GM12878 (cell line): ENCODE data around the gene MAVS. TPM values are rescaled to one million over a fixed set of nuclear protein-coding genes. Genes with fewer than 3 reads are reported as not detected.

Source experiments
- ATAC-seq: fragments of 200-7000 bp; cut with Tn5 transposase; 3 replicates; pipeline ENCODE4 v1.9.1; 2020; ENCODE audit warnings: mild to moderate bottlenecking, moderate library complexity
- BruUV-seq: library from RNA; stranded (reverse); fragments of 400-500 nt; replicated peaks from 2 replicates; lab custom pipeline; 2021; lab: Mats Ljungman, UMichigan
- CTCF ChIA-PET: fragments of 300-600 bp; sonication (Branson Sonifier 250); formaldehyde crosslinking; extraction: SDS; loops from one replicate; lab custom pipeline; 2021; ENCODE audit warnings: inconsistent platforms; lab: Yijun Ruan, JAX
- POLR2A ChIA-PET: fragments of 350-600 bp; formaldehyde crosslinking; extraction: SDS; loops from one replicate; lab custom pipeline; 2021; ENCODE audit warnings: inconsistent platforms; lab: Charles Lee
- RAD21 ChIA-PET: fragments of 300-600 bp; sonication (Branson Sonifier 250); formaldehyde crosslinking; loops from one replicate; lab custom pipeline; 2023; ENCODE audit warnings: antibody characterized with exemption; ENCODE audit not compliant: unreplicated experiment; lab: Charles Lee
- SMC1A ChIA-PET: fragments of 300-600 bp; sonication (Branson Sonifier 250); formaldehyde crosslinking; loops from one replicate; lab custom pipeline; 2023; ENCODE audit not compliant: unreplicated experiment, uncharacterized antibody; lab: Charles Lee
- DNase-seq: peaks from one replicate; pipeline ENCODE4 v3.0.0-alpha.2; 2011; ENCODE audit warnings: low read depth, low spot score
- FAIRE-seq: peaks from 3 replicates; lab custom pipeline; 2011; peaks lifted over from hg19 to GRCh38; lab: Jason Lieb, UNC
- H2AFZ ChIP-seq: 2 replicates; pipeline ENCODE4 v1.6.0; 2011; ENCODE audit warnings: low read depth, low read length, control low read depth; ENCODE audit not compliant: control insufficient read depth
- H3K27ac ChIP-seq: 2 replicates; pipeline ENCODE4 v1.5.1; 2011; ENCODE audit warnings: control low read depth; ENCODE audit not compliant: control insufficient read depth, insufficient read depth
- H3K27me3 ChIP-seq, 2 experiments: replicated peaks in 1 of 2; 2 replicates each; pipeline versions ENCODE4 v1.6.0 to v1.6.1; 2011; ENCODE audit warnings: low read length in 1 of 2; ENCODE audit not compliant: control insufficient read depth in 2 of 2, insufficient read depth in 2 of 2
- H3K36me3 ChIP-seq, 2 experiments: 2 replicates each; pipeline ENCODE4 v1.5.1; 2011; ENCODE audit warnings: low read length in 1 of 2; ENCODE audit not compliant: control insufficient read depth in 2 of 2, insufficient read depth in 2 of 2
- H3K4me1 ChIP-seq: 2 replicates; pipeline ENCODE4 v1.6.1; 2011; ENCODE audit warnings: mild to moderate bottlenecking, low read length, moderate library complexity, mixed read lengths; ENCODE audit not compliant: control insufficient read depth, insufficient read depth
- H3K4me2 ChIP-seq: 2 replicates; pipeline ENCODE4 v1.6.0; 2011; ENCODE audit warnings: control low read depth; ENCODE audit not compliant: control insufficient read depth, insufficient read depth
- H3K4me3 ChIP-seq: fragments of 200-600 bp; sonication (generic); 2 replicates; pipeline ENCODE4 v1.5.1; 2016
- H3K79me2 ChIP-seq: 2 replicates; pipeline ENCODE4 v1.6.0; 2011; ENCODE audit warnings: low read length; ENCODE audit not compliant: control insufficient read depth, insufficient read depth
- H3K9ac ChIP-seq: 2 replicates; pipeline ENCODE4 v1.8.0; 2011; ENCODE audit warnings: low read length, control low read depth, mixed read lengths; ENCODE audit not compliant: control insufficient read depth, insufficient read depth
- H3K9me3 ChIP-seq: replicated peaks from 3 replicates; pipeline ENCODE4 v1.5.1; 2011; ENCODE audit warnings: mild to moderate bottlenecking, low read length; ENCODE audit not compliant: control insufficient read depth, insufficient read depth
- H4K20me1 ChIP-seq: 2 replicates; pipeline ENCODE4 v1.6.0; 2011; ENCODE audit not compliant: control insufficient read depth, insufficient read depth
- ATF2 ChIP-seq: IDR thresholded peaks from 2 replicates; pipeline ENCODE4 v1.6.1; 2012; ENCODE audit warnings: low read length, inconsistent platforms
- CBX3 ChIP-seq: fragments of 200-600 bp; sonication (generic); IDR thresholded peaks from 2 replicates; pipeline ENCODE4 v1.6.1; 2016; ENCODE audit warnings: low read depth, borderline replicate concordance
- CHD2 ChIP-seq: IDR thresholded peaks from 2 replicates; pipeline ENCODE4 v1.6.1; 2011; ENCODE audit warnings: low read depth, low read length, improper control_type of control experiment, borderline replicate concordance
- EGR1 ChIP-seq, 2 experiments: IDR thresholded peaks; 1 replicate in 1 of 2; 2 replicates in 1 of 2; pipeline ENCODE4 v1.6.1; 2011 to 2012; ENCODE audit warnings: low read depth in 2 of 2, low read length in 2 of 2, borderline replicate concordance in 1 of 2, mild to moderate bottlenecking in 1 of 2, moderate library complexity in 1 of 2
- JUND ChIP-seq: IDR thresholded peaks from 2 replicates; pipeline ENCODE4 v1.6.1; 2012; ENCODE audit warnings: low read depth, mild to moderate bottlenecking, low read length, improper control_type of control experiment, moderate library complexity
- MTA3 ChIP-seq: IDR thresholded peaks from 2 replicates; pipeline ENCODE4 v1.6.1; 2012; ENCODE audit warnings: low read length, inconsistent platforms, borderline replicate concordance
- NR2F1 ChIP-seq: fragments of 450-650 bp; conservative IDR thresholded peaks from 2 replicates; pipeline ENCODE4 v1.6.1; 2017; ENCODE audit warnings: mild to moderate bottlenecking
- TCF7 ChIP-seq: IDR thresholded peaks from 2 replicates; pipeline ENCODE4 v1.6.1; 2014; ENCODE audit warnings: antibody characterized with exemption, borderline replicate concordance
- USF1 ChIP-seq: IDR thresholded peaks from 2 replicates; pipeline ENCODE4 v1.6.1; 2011; ENCODE audit warnings: borderline replicate concordance, low read depth, mild to moderate bottlenecking, moderate library complexity, mixed read lengths, low read length; ENCODE audit not compliant: insufficient read depth; ENCODE audit errors: extremely low read length
- USF2 ChIP-seq: IDR thresholded peaks from 2 replicates; pipeline ENCODE4 v1.6.1; 2011; ENCODE audit warnings: low read depth, low read length, improper control_type of control experiment, borderline replicate concordance
- YY1 ChIP-seq: IDR thresholded peaks from 2 replicates; pipeline ENCODE4 v1.6.1; 2011; ENCODE audit warnings: low read depth, mild to moderate bottlenecking, low read length
- WGBS: methylation state at CpG from one replicate; pipeline ENCODE4 v1.1.6; 2016; ENCODE audit warnings: low lambda C conversion rate; ENCODE audit not compliant: insufficient replicate concordance, insufficient coverage; ENCODE audit errors: missing lambda C conversion rate; 5-methylcytosine and 5-hydroxymethylcytosine counted together
- in situ Hi-C: fragments of 300-500 bp; cut with MboI; formaldehyde crosslinking; loops from 9 replicates; pipeline ENCODE4 v1.14.3; 2018; ENCODE audit warnings: mixed read lengths
- intact Hi-C: fragments of 100-400 bp; cut with micrococcal nuclease; formaldehyde crosslinking; loops from one replicate; pipeline ENCODE4 v1.14.2; 2022; ENCODE audit not compliant: unreplicated experiment
- polyA plus RNA-seq, 11 experiments: library from polyadenylated mRNA; depleted of rRNA in 4 of 11; unstranded in 6 of 11; stranded (reverse) in 5 of 11; fragments of >200 nt; fragmentation: Nextera tagmentation in 4 of 11; fragmentation: Illumina TruSeq in 1 of 11; extraction: Ambion mirVana in 4 of 11; extraction: Trizol in 1 of 11; gene quantifications; 1 replicate in 1 of 11; 2 replicates in 10 of 11; pipeline versions ENCODE4 v1.2.1 to v1.2.3, GENCODE V29; 2011 to 2016; ENCODE audit warnings: inconsistent platforms in 2 of 11, missing spikeins in 2 of 11, low read depth in 1 of 11
- total RNA-seq, 4 experiments: library from RNA; depleted of rRNA in 3 of 4; stranded (reverse); fragments of >200 nt in 3 of 4; fragmentation: Illumina TruSeq in 1 of 4; extraction: Trizol in 1 of 4; gene quantifications; 2 replicates each; pipeline versions ENCODE4 v1.2.1 to v1.2.3, GENCODE V29; 2013 to 2021

MAVS gene
- total and polyA plus RNA-seq, 10 of the 15 experiments (the other 5 are each of a cell fraction or from before 2014, with no cell fraction given): 1.6 to 25.2 (median 12.6) TPM

- H3K9ac ChIP-seq: no peak overlapping the region
- ChIA-PET RAD21 (interaction anchor here (0.5 to 4.4 kb wide), 6 partner anchors 66 to 801 kb away, joined by 3 to 31 read pairs (median 4); partner anchors contain the start of genes ADISSP, CENPB and SPEF1), CTCF (interaction anchor here (0.8 to 6.6 kb wide), 27 partner anchors 9 to 230 kb away, joined by 3 to 48 read pairs (median 4); partner anchors contain the start of genes AP5S1, CDC25B and CENPB), POLR2A (no interaction called here), SMC1A (interaction anchor here (1.0 to 1.9 kb wide), 11 partner anchors 9 to 156 kb away, joined by 3 to 9 read pairs (median 5); partner anchors contain the start of gene CENPB)
- FAIRE-seq (no peak), ATAC-seq (peak; percentile 40), DNase-seq (no peak)
- H3K36me3 ChIP-seq: peaks cover 0 to 4% of the 10 kb centered on the region in 2 experiments; a peak in 3 of 4 replicates
- TF ChIP-seq NR2F1 (no peak), ATF2 (no peak), MTA3 (no peak), EGR1 (IDR thresholded peaks at IDR 0.05; ENCODE audit: borderline replicate concordance in 1 of 2, low read depth in 2 of 2, low read length in 2 of 2) (no peak), TCF7 (no peak), CBX3 (no peak), CHD2 (no peak), YY1 (no peak), USF2 (no peak), USF1 (no peak), JUND (no peak)
- no peak overlapping the region for H2AFZ ChIP-seq
- intact Hi-C loops (loop anchor here (2.0 to 10.0 kb wide), 3 partner anchors 34 to 140 kb away; partner anchors contain the start of genes AP5S1, CENPB and SIGLEC1), in situ Hi-C loops (no loop called here)
- WGBS: 82% methylated on average over 4 of the region's 4 CpGs
- H3K4me1 ChIP-seq: no peaks in the 10 kb centered on the region
- no TSS peak for BruUV-seq
- no peak overlapping the region for H3K27ac ChIP-seq
- no peak overlapping the region for H3K4me2 ChIP-seq
- 0 out of 2 replicates have a peak, but pooled peaks cover under 1% of the 10 kb centered on the region for H3K79me2 ChIP-seq
- no peaks in the 10 kb centered on the region for H4K20me1 ChIP-seq
- H3K9me3 ChIP-seq: no peaks in the 10 kb centered on the region
- no peak overlapping the region for H3K4me3 ChIP-seq
- H3K27me3 ChIP-seq: no peaks in the 10 kb centered on the region
These were observed 7.8 kb downstream of the MAVS start for GRCh38 chr20:3854462-3854871.
